Endothelial cell of umbilical vein (primary cell): ENCODE results near the gene MAT2A. TPM values are rescaled to one million over a fixed set of nuclear protein-coding genes. Genes with fewer than 3 reads are reported as not detected.
A peak's percentile ranks its signal among the peaks of the same experiment; 100 is the strongest.

Experiments used
- BruUV-seq: library from RNA; stranded (reverse); fragments of 400-500 nt; replicated peaks from 2 replicates; lab custom pipeline; 2021; lab: Mats Ljungman, UMichigan
- CTCF ChIA-PET: fragments of 300-600, 350-600 bp; sonication (Branson Sonifier 250); formaldehyde crosslinking; loops from one replicate; lab custom pipeline; 2021; ENCODE audit warnings: antibody characterized with exemption, inconsistent platforms; lab: Charles Lee
- POLR2A ChIA-PET: fragments of 300-600, 350-600 bp; sonication (Branson Sonifier 250); formaldehyde crosslinking; loops from one replicate; lab custom pipeline; 2021; ENCODE audit warnings: antibody characterized with exemption, inconsistent platforms; lab: Charles Lee
- DNase-seq: peaks from one replicate; pipeline ENCODE4 v3.0.0-alpha.2; 2011; ENCODE audit warnings: low read depth, low spot score
- FAIRE-seq: peaks from 2 replicates; lab custom pipeline; 2011; peaks lifted over from hg19 to GRCh38; lab: Jason Lieb, UNC
- H2AFZ ChIP-seq: 2 replicates; pipeline ENCODE4 v1.6.0; 2012; ENCODE audit warnings: low read depth, low read length, control low read depth, inconsistent platforms
- H3K27ac ChIP-seq: 2 replicates; pipeline ENCODE4 v1.5.1; 2011; ENCODE audit warnings: low read depth, mild to moderate bottlenecking, control low read depth, low read length, moderate library complexity; ENCODE audit not compliant: insufficient read depth
- H3K27me3 ChIP-seq, 2 experiments: 2 replicates each; pipeline versions ENCODE4 v1.6.0 to v1.6.1; 2011; ENCODE audit warnings: low read length in 2 of 2, mixed read lengths in 1 of 2; ENCODE audit not compliant: control insufficient read depth in 2 of 2, insufficient read depth in 2 of 2
- H3K36me3 ChIP-seq, 2 experiments: 2 replicates in 1 of 2; 3 replicates in 1 of 2; pipeline ENCODE4 v1.5.1; 2011; ENCODE audit warnings: low read length in 2 of 2, mild to moderate bottlenecking in 1 of 2, moderate library complexity in 1 of 2; ENCODE audit not compliant: control insufficient read depth in 2 of 2, insufficient read depth in 2 of 2; ENCODE audit errors: extremely low read depth in 1 of 2
- H3K4me1 ChIP-seq: 3 replicates; pipeline ENCODE4 v1.5.1; 2011; ENCODE audit warnings: mild to moderate bottlenecking, low read length; ENCODE audit not compliant: control insufficient read depth, insufficient read depth; ENCODE audit errors: extremely low read depth
- H3K4me2 ChIP-seq: 2 replicates; pipeline ENCODE4 v1.6.1; 2011; ENCODE audit warnings: low read length, control low read depth, mixed read lengths; ENCODE audit not compliant: insufficient read depth
- H3K4me3 ChIP-seq, 3 experiments: fragments of 200-600 bp in 1 of 3; sonication (generic), shearing (Covaris generic) in 1 of 3; replicated peaks in 1 of 3; 2 replicates each; pipeline ENCODE4 v1.5.1; 2011 to 2016; ENCODE audit warnings: control low read depth in 3 of 3, low read length in 3 of 3, mild to moderate bottlenecking in 2 of 3, inconsistent platforms in 1 of 3, low read depth in 1 of 3, moderate library complexity in 1 of 3; ENCODE audit not compliant: insufficient read depth in 1 of 3
- H3K79me2 ChIP-seq: 2 replicates; pipeline ENCODE4 v1.6.0; 2012; ENCODE audit warnings: low read length, inconsistent platforms; ENCODE audit not compliant: control insufficient read depth, insufficient read depth
- H3K9ac ChIP-seq: replicated peaks from 2 replicates; pipeline ENCODE3; 2011; ENCODE audit warnings: low read length, control low read depth; ENCODE audit not compliant: insufficient read depth; ENCODE audit errors: extremely low read depth
- H3K9me1 ChIP-seq: replicated peaks from 3 replicates; pipeline ENCODE4 v1.6.0; 2011; ENCODE audit warnings: mild to moderate bottlenecking, low read length; ENCODE audit not compliant: control insufficient read depth, insufficient read depth; ENCODE audit errors: extremely low read depth
- H3K9me3 ChIP-seq: replicated peaks from 2 replicates; pipeline ENCODE4 v1.5.1; 2012; ENCODE audit warnings: low read length, inconsistent platforms; ENCODE audit not compliant: control insufficient read depth, insufficient read depth
- H4K20me1 ChIP-seq: replicated peaks from 2 replicates; pipeline ENCODE3; 2011; ENCODE audit warnings: mild to moderate bottlenecking, low read length; ENCODE audit not compliant: control insufficient read depth, insufficient read depth; ENCODE audit errors: extremely low read depth
- CTCF ChIP-seq, 2 donors: IDR thresholded peaks; 1 replicate in 1 of 2; 2 replicates in 1 of 2; pipeline ENCODE4 v1.5.1; 2011; ENCODE audit warnings: low read length in 2 of 2, mild to moderate bottlenecking in 2 of 2, moderate library complexity in 2 of 2, control low read depth in 1 of 2, inconsistent platforms in 1 of 2, low read depth in 1 of 2; ENCODE audit not compliant: insufficient read depth in 1 of 2; ENCODE audit errors: extremely low read depth in 1 of 2
- EZH2 ChIP-seq: IDR thresholded peaks from 2 replicates; pipeline ENCODE4 v1.6.1; 2012; ENCODE audit warnings: borderline replicate concordance, low read depth, mild to moderate bottlenecking, moderate library complexity, low read length, inconsistent platforms; ENCODE audit not compliant: severe bottlenecking
- FOS ChIP-seq: IDR thresholded peaks from 2 replicates; pipeline ENCODE4 v1.6.1; 2011; ENCODE audit warnings: mild to moderate bottlenecking, low read length, moderate library complexity, borderline replicate concordance; ENCODE audit not compliant: insufficient read depth
- GATA2 ChIP-seq: IDR thresholded peaks from 2 replicates; pipeline ENCODE4 v1.7.0; 2011; ENCODE audit warnings: low read depth, mild to moderate bottlenecking, moderate library complexity, mixed read lengths, low read length; ENCODE audit not compliant: insufficient read length, insufficient read depth
- JUN ChIP-seq: IDR thresholded peaks from 2 replicates; pipeline ENCODE4 v1.6.1; 2011; ENCODE audit warnings: borderline replicate concordance, low read depth; ENCODE audit not compliant: insufficient read length, insufficient read depth
- MAX ChIP-seq: IDR thresholded peaks from 2 replicates; pipeline ENCODE4 v1.6.1; 2011; ENCODE audit not compliant: insufficient read depth, insufficient read length
- MYC ChIP-seq: IDR thresholded peaks from one replicate; pipeline ENCODE4 v1.6.1; 2011; ENCODE audit warnings: mild to moderate bottlenecking, low read depth, low read length
- POLR2A ChIP-seq: IDR thresholded peaks from 2 replicates; pipeline ENCODE4 v1.6.1; 2012; ENCODE audit warnings: low read depth, mild to moderate bottlenecking, control low read depth, low read length
- POLR2AphosphoS5 ChIP-seq: IDR thresholded peaks from 2 replicates; pipeline ENCODE4 v1.6.1; 2012; ENCODE audit warnings: low read depth, mild to moderate bottlenecking, control low read depth, low read length, moderate library complexity; ENCODE audit not compliant: insufficient read depth
- dilution Hi-C: fragments of 300-500 bp; cut with MboI; formaldehyde crosslinking; loops from one replicate; pipeline ENCODE4 v1.15.0; 2019; ENCODE audit warnings: low sequenced_read_pairs; ENCODE audit not compliant: extremely low pct_ligation_motif_present
- intact Hi-C: fragments of 100-400 bp; cut with micrococcal nuclease; formaldehyde crosslinking; loops from one replicate; pipeline ENCODE4 v1.10.0; 2022
- polyA plus RNA-seq, 4 experiments: library from polyadenylated mRNA; depleted of rRNA in 3 of 4; stranded (reverse) in 3 of 4; unstranded in 1 of 4; fragments of >200 nt; gene quantifications; 2 replicates each; pipeline versions ENCODE4 v1.2.1 to v1.2.3, GENCODE V29; 2011 to 2012; ENCODE audit warnings: missing spikeins in 1 of 4
- total RNA-seq: library from RNA; stranded (reverse); gene quantifications from 2 replicates; pipeline ENCODE4 v1.2.3, GENCODE V29; 2021

Gene MAT2A
- total and polyA plus RNA-seq, 2 donors (not counting 3 experiments of a cell fraction or from before 2014, with no cell fraction given), result 172 to 257 TPM

- Histone ChIP-seq H3K9ac (no peak overlapping the region), H3K36me3 (no peaks in the 10 kb centered on the region), H3K4me3 (no peak overlapping the region), H3K27me3 (no peaks in the 10 kb centered on the region), H4K20me1 (no peaks in the 10 kb centered on the region), H3K9me3 (no peaks in the 10 kb centered on the region), H3K27ac (peak overlapping the region; percentile 39), H3K4me2 (no peak overlapping the region), H3K79me2 (no peaks in the 10 kb centered on the region), H3K4me1 (peaks cover 41% of the 10 kb centered on the region), H3K9me1 (no peaks in the 10 kb centered on the region), H2AFZ (no peak overlapping the region)
- dilution Hi-C loops, result no loop called here
- CTCF ChIA-PET, result interaction anchor here (0.8 to 2.4 kb wide), 12 partner anchors 8 to 111 kb away, joined by 3 to 16 read pairs (median 4); partner anchors contain the start of genes MAT2A and USP39
- no TSS peak for BruUV-seq
- TF ChIP-seq EZH2, result no peak
- no peak for TF ChIP-seq GATA2
- peak; percentile 94 for TF ChIP-seq MAX
- TF ChIP-seq JUN, result peak; percentile 96
- peak; percentile 32 for TF ChIP-seq POLR2A
- peak; percentile 90 for TF ChIP-seq FOS
- TF ChIP-seq POLR2AphosphoS5, result peak; percentile 92
- TF ChIP-seq CTCF (IDR thresholded peaks at IDR 0.05; ENCODE audit: extremely low read depth in 1 of 2, insufficient read depth in 1 of 2, low read depth in 1 of 2, low read length in 2 of 2), result no peak
- TF ChIP-seq MYC, result peak; percentile 84
- POLR2A ChIA-PET, result interaction anchor here (0.6 to 3.0 kb wide), 4 partner anchors 34 to 84 kb away, joined by 4 to 48 read pairs (median 6); partner anchors contain the start of gene MAT2A
- DNase-seq, result peak; percentile 96
- FAIRE-seq, result peak; percentile 99
- intact Hi-C loops, result loop anchor here (1.0 kb wide), 2 partner anchors 33 to 85 kb away; no protein-coding TSS in a partner anchor
These were observed 34.1 kb upstream of the MAT2A start for GRCh38 chr2:85504778-85505261.
